Activated T-helper 2 cell treated with anti-CD3 and anti-CD28 coated beads, Interferon-gamma antibody, Interleukin-2, Interleukin-4, amounts not matched to agents 10 μg/mL and 5 μg/mL and 100 μg/mL, durations not matched to agents 14 hours and 24 hours and 36 hours (primary cell): ENCODE data around the gene DUSP22. TPM values are rescaled to one million over a fixed set of nuclear protein-coding genes. Genes with fewer than 3 reads are reported as not detected.

Source experiments
- DNase-seq: peaks from one replicate; pipeline ENCODE4 v3.0.0; 2021; ENCODE audit warnings: low spot score
- H3K27ac Mint-ChIP-seq: one replicate; pipeline ENCODE4 v1.8.0; 2021; ENCODE audit warnings: mixed read lengths
- H3K27me3 Mint-ChIP-seq: one replicate; pipeline ENCODE4 v1.8.0; 2021; ENCODE audit warnings: low read depth, mixed read lengths
- H3K36me3 Mint-ChIP-seq: one replicate; pipeline ENCODE4 v1.8.0; 2021; ENCODE audit warnings: low read depth, mixed read lengths
- H3K4me1 Mint-ChIP-seq: one replicate; pipeline ENCODE4 v1.8.0; 2021; ENCODE audit warnings: low read depth, mixed read lengths
- H3K4me3 Mint-ChIP-seq: one replicate; pipeline ENCODE4 v1.8.0; 2021; ENCODE audit warnings: low read depth, mild to moderate bottlenecking, moderate library complexity, mixed read lengths
- H3K9me3 Mint-ChIP-seq: one replicate; pipeline ENCODE4 v1.8.0; 2021; ENCODE audit warnings: mixed read lengths
- intact Hi-C: fragments of 100-400 bp; cut with micrococcal nuclease; formaldehyde crosslinking; loops from one replicate; pipeline ENCODE4 v1.15.1; 2023
- total RNA-seq: library from RNA; stranded (reverse); gene quantifications from 2 replicates; pipeline ENCODE4 v1.2.3, GENCODE V29; 2022

The DUSP22 gene
- total RNA-seq, 1 donor from 2014 or later = 27.5 TPM

DNA sequence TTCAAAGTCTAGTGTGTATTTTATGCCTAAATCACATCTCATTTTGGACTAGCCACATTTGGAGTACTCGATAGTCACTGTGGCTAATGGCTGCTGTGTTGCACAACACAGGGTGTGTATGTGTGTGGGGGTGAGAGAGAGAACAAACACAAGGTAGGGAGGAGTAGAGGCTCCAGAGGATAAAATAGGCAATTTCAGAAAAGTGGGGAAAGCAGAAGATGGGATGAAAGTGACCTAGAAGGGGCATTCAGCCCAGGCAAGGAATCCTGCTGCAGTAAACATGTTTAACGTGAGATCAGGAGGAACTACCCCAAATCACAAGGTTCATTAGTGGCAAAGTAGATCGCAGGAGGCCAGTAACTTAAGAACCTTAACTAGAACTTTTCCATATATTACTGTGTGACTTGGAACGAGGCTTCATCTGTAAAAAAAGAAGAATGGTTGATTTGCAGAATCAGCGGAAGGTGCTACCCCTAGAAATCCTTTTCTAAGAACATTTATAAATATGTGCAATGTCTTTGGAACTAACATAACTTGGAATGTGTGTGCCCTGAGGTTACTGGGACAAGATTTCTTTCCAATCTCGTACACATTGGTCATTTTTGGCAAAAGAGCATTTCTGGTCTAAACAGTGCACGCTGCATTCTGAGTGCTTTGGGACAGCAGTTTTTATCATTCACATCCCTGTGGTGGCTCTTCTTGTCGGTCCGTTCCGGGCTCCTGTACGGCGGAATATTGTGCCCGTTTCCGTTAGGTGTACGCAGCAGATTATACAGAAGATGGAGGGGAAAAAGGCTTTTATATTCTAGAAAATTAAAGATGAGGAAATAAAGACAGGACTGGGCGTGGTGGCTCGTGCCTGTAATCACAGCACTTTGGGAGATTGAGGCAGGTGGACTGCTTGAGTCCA, 2.6 kb downstream of the DUSP22 start:
- intact Hi-C loops = loop anchor here (5.0 kb wide), 3 partner anchors 197 to 392 kb away; no protein-coding TSS in a partner anchor
- peak; percentile 7 for DNase-seq
- Mint-ChIP-seq H3K27ac (no peak overlapping the region), H3K4me1 (peaks cover 50% of the 10 kb centered on the region), H3K36me3 (peaks cover 3% of the 10 kb centered on the region), H3K27me3 (no peaks in the 10 kb centered on the region), H3K9me3 (no peaks in the 10 kb centered on the region), H3K4me3 (no peak overlapping the region)

GRCh38 chr6:296151-297122, 4.2 kb downstream of the DUSP22 start:
- H3K27ac Mint-ChIP-seq = no peak overlapping the region
- no peaks in the 10 kb centered on the region for H3K9me3 Mint-ChIP-seq
- no peaks in the 10 kb centered on the region for H3K27me3 Mint-ChIP-seq
- H3K4me1 Mint-ChIP-seq = peaks cover 38% of the 10 kb centered on the region
- no peak overlapping the region for H3K4me3 Mint-ChIP-seq
- peak; percentile 8 for DNase-seq
- intact Hi-C loops = no loop called here
- peaks cover 3% of the 10 kb centered on the region for H3K36me3 Mint-ChIP-seq

DNA sequence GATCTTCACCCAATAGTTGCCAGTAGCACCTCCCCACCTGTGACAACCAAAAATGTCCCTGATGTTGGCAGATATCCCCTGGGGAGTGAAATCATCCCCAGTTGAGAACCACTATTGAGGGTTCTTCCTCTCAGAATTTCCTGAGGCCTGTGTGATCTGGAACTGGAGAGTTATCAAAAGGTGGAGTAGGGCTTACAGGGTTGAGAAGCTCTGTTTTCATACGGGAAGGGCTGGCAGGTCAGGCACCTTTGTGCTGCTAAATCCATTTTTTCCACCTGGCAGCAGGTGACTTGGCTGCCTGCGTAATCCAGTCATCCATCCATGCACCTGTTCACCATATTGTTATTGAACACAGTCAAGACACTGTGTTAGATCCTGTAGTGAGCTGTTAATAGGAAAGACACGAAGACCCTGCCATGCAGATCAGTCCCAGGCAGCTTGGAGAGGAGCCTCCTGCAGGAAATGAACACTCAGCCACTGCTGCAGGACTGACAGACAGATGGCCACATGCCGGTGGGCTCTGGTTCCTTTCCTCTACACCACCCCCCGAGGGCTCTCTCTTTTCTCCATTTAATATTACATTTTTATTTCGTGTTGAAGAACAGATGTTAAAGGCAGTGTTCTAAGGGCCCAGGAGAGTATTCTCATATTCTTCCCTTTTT, 5.4 kb downstream of the DUSP22 start:
- intact Hi-C loops = no loop called here
- no peak for DNase-seq
- H3K27me3 Mint-ChIP-seq = no peaks in the 10 kb centered on the region
- H3K9me3 Mint-ChIP-seq = no peaks in the 10 kb centered on the region
- no peak overlapping the region for H3K27ac Mint-ChIP-seq
- peaks cover 3% of the 10 kb centered on the region for H3K36me3 Mint-ChIP-seq
- H3K4me3 Mint-ChIP-seq = no peak overlapping the region
- H3K4me1 Mint-ChIP-seq = peaks cover 38% of the 10 kb centered on the region

DNA sequence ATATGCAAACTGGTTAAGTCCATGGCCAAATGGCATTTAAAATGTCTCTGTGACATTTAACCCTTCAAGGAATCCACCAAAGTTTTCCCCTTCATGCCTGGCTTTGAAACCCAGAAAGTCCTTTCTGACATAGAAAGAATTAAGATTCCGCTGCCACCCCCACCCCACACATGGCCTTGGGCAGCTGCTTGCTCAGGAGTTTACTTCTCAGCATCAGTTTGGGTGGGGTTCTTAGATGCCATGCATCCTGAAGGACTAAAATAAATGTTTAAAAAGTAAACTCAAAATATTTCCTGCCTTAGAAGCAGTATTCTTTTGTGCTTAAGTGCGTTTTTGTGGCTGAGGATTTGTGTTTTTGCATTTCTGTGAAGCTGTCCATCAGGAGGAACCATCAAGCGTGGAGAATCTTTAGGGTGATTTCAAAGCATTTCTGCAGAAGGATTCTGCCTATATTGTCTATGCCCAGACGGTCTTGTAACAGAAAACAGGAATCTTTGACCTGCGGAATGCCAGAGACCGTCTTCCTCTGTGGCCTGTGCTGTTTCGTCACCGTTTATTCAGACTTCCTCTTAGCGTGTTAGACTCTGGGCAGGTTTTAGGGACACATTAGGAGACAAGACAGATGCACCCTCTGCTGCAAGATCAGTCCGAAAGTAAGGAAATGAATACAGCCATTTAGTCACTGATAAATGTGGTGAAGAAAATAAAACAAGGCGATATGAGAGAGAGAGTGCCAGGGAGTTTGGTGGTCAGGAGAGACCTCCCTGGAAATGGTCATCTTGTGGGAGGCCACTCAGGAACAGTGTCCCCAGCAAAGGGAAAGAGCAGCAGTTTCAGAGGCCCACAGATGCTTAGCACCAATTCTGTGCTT, 6.2 kb downstream of the DUSP22 start:
- DNase-seq = no peak
- intact Hi-C loops = no loop called here

GRCh38 chr6:299104-299980, 7.1 kb downstream of the DUSP22 start:
- H3K27ac Mint-ChIP-seq = no peak overlapping the region
- H3K4me1 Mint-ChIP-seq = peaks cover 30% of the 10 kb centered on the region
- H3K9me3 Mint-ChIP-seq = no peaks in the 10 kb centered on the region
- no peaks in the 10 kb centered on the region for H3K36me3 Mint-ChIP-seq
- H3K27me3 Mint-ChIP-seq = no peaks in the 10 kb centered on the region
- intact Hi-C loops = no loop called here
- no peak overlapping the region for H3K4me3 Mint-ChIP-seq
- no peak for DNase-seq

More for the DNA sequence above, 6.2 kb downstream of the DUSP22 start:
- H3K27me3 Mint-ChIP-seq = no peaks in the 10 kb centered on the region
- H3K4me3 Mint-ChIP-seq = no peak overlapping the region
- no peak overlapping the region for H3K27ac Mint-ChIP-seq
- peaks cover 33% of the 10 kb centered on the region for H3K4me1 Mint-ChIP-seq
- no peaks in the 10 kb centered on the region for H3K9me3 Mint-ChIP-seq
- H3K36me3 Mint-ChIP-seq = peaks cover 1% of the 10 kb centered on the region

- H3K4me3 Mint-ChIP-seq = no peak overlapping the region
- no peaks in the 10 kb centered on the region for H3K36me3 Mint-ChIP-seq
- DNase-seq = no peak
- no peaks in the 10 kb centered on the region for H3K9me3 Mint-ChIP-seq
- intact Hi-C loops = no loop called here
- H3K4me1 Mint-ChIP-seq = peaks cover 25% of the 10 kb centered on the region
- no peak overlapping the region for H3K27ac Mint-ChIP-seq
- H3K27me3 Mint-ChIP-seq = no peaks in the 10 kb centered on the region
Observed at GRCh38 chr6:300026-300425, 7.7 kb downstream of the DUSP22 start.

DNA sequence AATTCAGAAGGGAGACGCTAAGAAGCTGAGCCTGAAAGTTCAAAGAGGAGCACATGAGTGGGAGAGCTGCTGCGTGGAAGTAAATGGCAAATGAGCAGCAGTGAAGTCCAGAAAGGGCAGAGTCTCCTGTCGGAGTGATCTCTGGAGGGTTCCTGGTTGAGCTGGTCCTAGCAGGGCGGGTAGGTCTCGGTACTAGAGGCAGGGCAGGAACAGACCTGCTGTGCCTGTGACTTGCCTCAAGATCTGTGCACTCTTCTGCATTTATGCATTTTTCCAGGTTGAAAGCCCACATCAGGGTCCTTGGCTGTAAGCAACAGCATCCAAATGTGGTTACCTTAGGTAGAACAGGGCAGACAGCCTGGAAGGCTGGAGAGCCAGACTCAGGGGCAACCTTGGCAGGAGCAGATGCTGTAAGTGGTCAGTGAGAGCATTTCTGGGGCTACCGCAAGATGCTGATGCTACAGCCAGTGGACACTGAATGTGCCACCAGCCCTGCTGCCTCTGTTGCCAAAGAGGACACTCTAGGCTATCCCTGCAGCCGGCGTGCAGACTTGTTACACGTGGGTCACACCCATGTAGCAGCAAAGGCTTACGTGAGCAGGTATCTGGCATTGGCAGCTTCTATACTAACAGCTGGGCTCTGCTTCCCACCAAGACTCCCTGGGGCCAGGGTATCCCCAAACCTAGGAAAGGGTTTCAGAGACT, 8.4 kb downstream of the DUSP22 start:
- H3K4me3 Mint-ChIP-seq = no peak overlapping the region
- H3K27me3 Mint-ChIP-seq = no peaks in the 10 kb centered on the region
- DNase-seq = no peak
- peaks cover 21% of the 10 kb centered on the region for H3K4me1 Mint-ChIP-seq
- intact Hi-C loops = no loop called here
- H3K36me3 Mint-ChIP-seq = no peaks in the 10 kb centered on the region
- no peak overlapping the region for H3K27ac Mint-ChIP-seq
- no peaks in the 10 kb centered on the region for H3K9me3 Mint-ChIP-seq

DNA sequence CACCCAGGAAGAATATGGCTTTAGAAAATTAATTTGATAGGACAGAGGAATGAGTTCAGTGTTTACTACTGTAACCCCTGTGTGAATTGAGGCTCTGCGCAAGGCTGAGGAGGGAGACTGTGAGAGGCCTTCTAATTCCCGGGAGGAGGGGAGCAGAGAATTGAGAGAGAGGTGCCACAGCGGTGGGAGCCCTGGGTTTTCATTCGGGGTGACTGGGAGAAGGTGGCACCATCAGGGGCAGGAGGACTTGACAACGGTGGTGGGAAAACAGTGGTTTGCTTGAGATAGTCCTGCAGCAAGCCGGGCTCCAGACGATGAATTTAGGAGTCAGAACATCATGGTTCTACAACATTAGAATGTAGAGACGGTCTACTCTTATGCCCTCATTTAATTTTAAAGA, 9.2 kb downstream of the DUSP22 start:
- H3K4me3 Mint-ChIP-seq = no peak overlapping the region
- intact Hi-C loops = no loop called here
- H3K9me3 Mint-ChIP-seq = no peaks in the 10 kb centered on the region
- H3K36me3 Mint-ChIP-seq = no peaks in the 10 kb centered on the region
- DNase-seq = no peak
- no peaks in the 10 kb centered on the region for H3K27me3 Mint-ChIP-seq
- no peak overlapping the region for H3K27ac Mint-ChIP-seq
- H3K4me1 Mint-ChIP-seq = peaks cover 14% of the 10 kb centered on the region

GRCh38 chr6:301929-302705, 9.8 kb downstream of the DUSP22 start:
- no peak overlapping the region for H3K4me3 Mint-ChIP-seq
- H3K36me3 Mint-ChIP-seq = no peaks in the 10 kb centered on the region
- intact Hi-C loops = no loop called here
- peaks cover 8% of the 10 kb centered on the region for H3K4me1 Mint-ChIP-seq
- no peaks in the 10 kb centered on the region for H3K9me3 Mint-ChIP-seq
- no peaks in the 10 kb centered on the region for H3K27me3 Mint-ChIP-seq
- DNase-seq = no peak
- no peak overlapping the region for H3K27ac Mint-ChIP-seq

DNA sequence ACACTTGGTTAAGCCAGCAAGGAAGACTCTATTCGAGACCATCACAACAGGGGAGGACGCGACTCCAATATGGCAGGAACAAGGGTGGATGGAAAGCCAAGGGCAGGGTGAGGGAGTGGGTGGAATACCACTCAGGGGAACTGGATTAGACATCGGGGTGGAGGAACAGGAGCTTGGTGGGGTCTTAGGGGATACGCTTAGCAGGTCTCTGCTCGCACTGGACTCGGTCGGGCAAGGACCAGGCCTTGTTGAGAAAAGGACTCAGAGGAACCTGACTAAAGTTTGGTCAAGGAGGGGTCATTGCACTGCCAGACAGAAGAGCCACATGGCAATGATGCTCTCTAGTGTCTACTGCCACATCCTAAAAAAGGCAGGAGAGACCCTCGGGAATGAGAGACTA, 10.5 kb downstream of the DUSP22 start:
- Mint-ChIP-seq H3K4me3 (no peak overlapping the region), H3K27ac (no peak overlapping the region), H3K4me1 (peaks cover 2% of the 10 kb centered on the region), H3K9me3 (no peaks in the 10 kb centered on the region), H3K36me3 (peaks cover under 1% of the 10 kb centered on the region), H3K27me3 (no peaks in the 10 kb centered on the region)
- DNase-seq = no peak
- intact Hi-C loops = no loop called here
